Muscle of back (tissue), 11 donors: ENCODE data around the gene AMH. TPM values are rescaled to one million over a fixed set of nuclear protein-coding genes. Genes with fewer than 3 reads are reported as not detected.
A peak's percentile ranks its signal among the peaks of the same experiment; 100 is the strongest.

ENCODE experiments used
- DNase-seq, 3 donors: peaks; one replicate each; pipeline versions ENCODE4 v3.0.0 to v3.0.0-alpha.2; 2013
- polyA plus RNA-seq, 10 donors: library from polyadenylated mRNA; unstranded; fragments of 120-200 nt; gene quantifications; one replicate each; pipeline ENCODE4 v1.2.1, GENCODE V29; 2013; ENCODE audit not compliant: insufficient read length in 10 of 10

AMH gene
- polyA plus RNA-seq, 10 donors, result 1.4 to 6.6 (median 3.0) TPM

GRCh38 chr19:2233601-2234280 is 15.4 kb upstream of the AMH start:
- DNase-seq, result no peak

DNA sequence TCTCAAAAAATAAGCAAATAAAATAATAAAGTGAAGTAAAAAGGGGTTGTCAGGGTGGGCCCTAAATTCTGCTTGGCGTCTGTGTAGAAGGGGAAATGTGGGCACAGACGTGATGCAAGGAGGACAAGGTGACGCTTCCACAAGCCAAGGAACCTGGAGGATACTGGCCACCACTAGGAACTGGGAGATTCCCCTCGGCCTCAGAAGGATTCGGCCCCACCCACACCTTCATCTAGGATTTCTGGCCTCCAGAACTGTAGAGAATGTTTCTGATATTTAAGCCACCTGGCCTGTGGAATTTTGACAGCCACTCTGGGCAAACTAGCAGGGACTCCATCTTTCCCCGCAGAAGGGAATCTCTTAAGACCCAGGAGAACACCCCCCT is 14.1 kb upstream of the AMH start:
- no peak for DNase-seq

DNA sequence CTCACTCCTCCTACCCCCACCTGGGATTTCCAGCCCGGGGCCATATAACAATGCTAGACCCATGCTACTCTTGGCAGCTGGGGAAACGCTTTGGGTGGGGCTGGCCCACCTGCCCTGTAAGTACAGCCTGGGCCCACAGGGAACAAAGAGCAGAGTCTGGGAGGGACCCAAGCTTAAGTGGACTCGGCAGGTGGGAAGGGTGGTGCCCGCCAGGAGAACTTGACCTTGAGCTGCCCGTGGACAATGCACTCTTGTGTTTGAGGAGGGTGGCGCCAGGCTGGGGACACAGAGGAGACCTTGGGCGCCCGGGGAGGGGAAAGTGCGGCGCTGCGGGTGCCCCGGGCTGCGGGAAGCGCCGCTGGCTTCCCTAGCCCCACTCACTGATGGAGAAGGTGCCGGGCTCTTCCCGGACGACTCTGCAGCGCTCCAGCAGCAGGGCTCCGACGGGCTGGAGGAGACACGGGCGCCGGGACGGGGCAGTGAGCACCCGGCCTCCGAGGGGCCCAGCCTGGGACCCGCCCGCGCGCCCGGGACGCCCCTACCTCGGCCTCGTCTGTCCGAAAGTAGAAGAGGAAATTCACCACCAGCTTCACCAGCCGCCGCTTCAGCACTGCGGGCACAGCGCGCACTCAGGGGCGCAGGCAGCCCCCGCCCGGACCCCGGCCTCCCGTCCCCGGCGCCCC is 13.6 kb upstream of the AMH start:
- peak in 1 of 3 donors; percentile 61 for DNase-seq

DNA sequence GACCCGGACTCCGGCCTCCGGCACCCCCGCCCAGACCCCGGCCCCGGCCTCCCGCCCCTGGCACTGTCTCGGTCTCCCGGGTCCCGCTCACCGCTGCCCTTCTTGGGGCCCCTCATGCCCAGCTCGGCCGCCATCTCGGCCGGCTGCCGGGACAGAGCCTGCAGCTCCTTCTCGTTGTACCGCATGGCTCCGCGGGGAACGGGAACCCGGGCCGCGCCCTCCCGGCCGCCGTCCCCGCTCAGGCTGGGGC is 13.1 kb upstream of the AMH start:
- no peak for DNase-seq

GRCh38 chr19:2236314-2237050 is 12.6 kb upstream of the AMH start, which contains the start of the genes PLEKHJ1 and SF3A2:
TSS of gene PLEKHJ1 (minus strand) at chr19:2236329. CDS start at chr19:2236248, 81 bp downstream.
TSS of gene SF3A2 (plus strand) at chr19:2236824. CDS start at chr19:2243419, 6,595 bp downstream.
- DNase-seq, result peak; percentile 98 to 100 (median 99)

GRCh38 chr19:2237051-2237868 is 11.9 kb upstream of the AMH start:
- DNase-seq, result no peak

DNA sequence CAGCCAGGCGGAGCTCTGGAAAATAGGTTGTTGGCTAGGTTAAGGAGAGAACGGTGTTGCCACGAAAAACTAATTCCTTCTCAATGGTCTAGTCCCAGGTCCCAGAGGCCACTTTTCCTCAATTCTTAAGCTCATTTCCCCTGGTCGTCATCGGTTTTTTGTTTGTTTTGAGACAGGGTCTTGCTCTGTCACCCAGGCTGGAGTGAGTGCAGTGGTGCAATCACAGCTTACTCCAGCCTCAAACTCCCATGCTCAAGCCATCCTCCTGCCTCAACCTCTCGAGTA is 11.3 kb upstream of the AMH start:
- no peak for DNase-seq

DNA sequence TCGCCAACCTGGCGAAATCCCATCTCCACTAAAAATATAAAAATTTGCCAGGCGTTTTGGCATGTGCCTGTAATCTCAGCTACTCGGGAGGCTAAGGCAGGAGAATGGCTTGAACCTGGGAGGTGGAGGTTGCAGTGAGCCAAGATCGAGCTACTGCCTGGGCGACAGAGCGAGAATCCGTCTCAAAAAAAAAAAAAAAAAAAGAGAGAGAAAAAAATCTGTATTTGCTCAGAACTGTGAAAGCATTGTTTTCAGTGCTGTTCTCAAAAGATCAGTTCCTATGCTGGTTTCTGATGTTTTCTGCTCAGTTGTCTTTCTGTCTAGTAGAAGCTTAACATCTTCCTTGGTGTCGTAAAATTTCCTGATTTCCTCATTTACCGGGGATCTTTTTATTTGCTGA is 9.9 kb upstream of the AMH start:
- no peak for DNase-seq

DNA sequence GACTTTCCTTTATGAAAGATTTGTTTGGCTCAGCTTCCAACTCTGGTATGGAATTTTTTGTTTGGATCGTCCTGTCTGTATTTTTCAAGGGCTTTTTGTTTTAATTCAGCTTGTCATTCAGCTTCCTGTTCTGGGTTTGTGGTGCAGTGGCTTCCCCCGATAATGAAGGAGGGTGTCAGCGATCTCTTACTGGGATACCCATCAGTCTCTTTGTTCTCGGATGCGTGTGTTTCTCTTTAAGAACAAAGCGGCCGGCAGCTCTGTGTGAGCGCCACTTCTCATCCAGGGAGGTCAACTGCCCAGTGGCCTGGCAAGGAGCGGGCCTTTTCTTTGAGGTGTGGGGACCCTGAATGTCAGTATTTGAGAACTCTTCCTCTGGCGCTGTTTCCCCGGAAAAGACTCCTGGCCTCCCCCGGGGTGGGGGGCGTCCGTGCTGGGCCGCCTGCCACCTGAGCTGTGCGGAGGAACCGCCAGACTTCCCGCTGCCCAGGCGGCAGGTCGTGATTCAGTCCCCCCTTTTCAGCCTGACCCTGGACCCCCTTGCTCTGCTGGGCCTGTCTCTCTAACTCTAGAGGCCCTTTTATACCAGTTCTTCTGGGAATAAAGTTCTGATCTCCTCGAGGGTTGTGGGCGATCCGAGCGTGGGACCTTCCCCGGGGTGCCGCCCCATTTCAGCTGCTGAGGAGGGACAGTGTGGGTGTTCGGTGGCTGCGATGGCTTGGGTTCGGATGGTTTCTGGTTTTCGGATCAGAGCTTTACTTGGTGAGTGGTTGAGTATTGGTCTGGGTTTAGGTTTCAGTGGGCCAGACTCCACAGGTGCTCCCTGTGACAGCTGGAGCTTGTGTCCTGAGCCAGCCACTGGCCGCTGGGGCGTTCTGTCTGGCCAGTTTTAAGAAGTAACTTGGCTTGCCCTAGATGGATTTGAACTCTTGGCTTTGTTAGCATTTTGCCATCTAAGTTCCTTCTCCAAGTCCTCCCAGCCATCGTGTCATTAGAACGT is 9.1 kb upstream of the AMH start:
- DNase-seq, result peak in 1 of 3 donors; percentile 36

GRCh38 chr19:2240881-2241760 is 8.0 kb upstream of the AMH start:
- DNase-seq, result no peak

DNA sequence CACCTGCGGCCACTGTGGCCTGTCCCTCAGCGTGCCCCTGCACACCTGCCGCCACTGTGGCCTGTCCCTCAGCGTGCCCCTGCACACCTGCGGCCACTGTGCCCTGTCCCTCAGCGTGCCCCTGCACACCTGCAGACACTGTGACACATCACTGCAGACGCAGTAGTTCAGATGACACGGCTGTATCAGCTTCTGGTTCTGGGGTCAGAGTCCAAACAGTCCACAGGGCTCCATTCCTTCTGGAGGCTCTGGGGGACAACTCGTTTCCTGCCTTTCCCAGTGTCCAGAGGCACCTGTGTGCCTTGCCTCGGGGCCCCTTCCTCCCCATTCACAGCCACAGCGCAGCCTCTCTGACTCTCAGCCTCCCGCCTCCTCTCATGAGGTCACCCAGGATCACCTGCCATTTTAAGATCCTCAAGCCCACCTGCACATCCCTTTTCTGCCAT is 7.0 kb upstream of the AMH start:
- DNase-seq, result no peak

- no peak for DNase-seq
These were observed 6.3 kb upstream of the AMH start for GRCh38 chr19:2242816-2243215.

DNA sequence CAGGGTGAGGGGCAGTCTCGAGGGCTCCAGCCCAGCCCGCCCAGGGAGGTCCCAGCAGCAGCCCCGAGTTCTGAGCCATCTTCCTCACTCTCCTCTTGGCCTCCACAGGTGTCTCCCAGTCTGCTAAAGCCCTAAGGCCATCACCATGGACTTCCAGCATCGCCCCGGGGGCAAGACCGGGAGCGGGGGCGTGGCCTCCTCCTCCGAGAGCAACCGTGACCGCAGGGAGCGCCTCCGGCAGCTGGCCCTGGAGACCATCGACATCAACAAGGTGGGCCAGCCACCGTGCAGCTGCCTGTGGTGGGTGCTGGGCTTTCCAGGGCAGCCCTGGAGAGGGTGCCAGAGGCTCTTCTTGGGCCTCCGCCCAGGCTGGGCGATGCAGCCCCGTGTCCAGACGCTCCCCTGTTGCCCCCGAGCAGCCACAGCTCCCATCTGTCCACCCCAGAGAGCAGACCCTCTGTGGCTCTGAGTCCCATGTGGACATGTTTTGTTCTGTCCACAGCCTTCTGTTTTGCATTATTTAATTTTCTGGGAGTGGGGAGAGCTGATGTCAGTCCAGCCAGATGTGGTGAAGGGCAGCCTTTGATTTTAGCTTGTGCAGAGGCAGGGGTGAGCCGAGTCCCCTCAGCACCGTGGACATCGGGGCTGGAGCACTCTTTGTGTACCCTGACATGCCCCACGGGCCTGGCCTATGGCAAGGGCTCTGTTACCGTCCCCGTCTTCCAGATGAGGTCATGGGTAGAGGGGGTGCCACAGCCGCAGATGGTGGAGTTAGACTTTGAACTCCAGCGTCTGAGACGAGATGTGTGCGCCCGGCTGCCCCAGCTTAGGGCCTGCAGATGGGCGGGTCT is 5.6 kb upstream of the AMH start:
- no peak for DNase-seq

GRCh38 chr19:2244125-2244411 is 5.1 kb upstream of the AMH start:
- no peak for DNase-seq

GRCh38 chr19:2244486-2244885 is 4.6 kb upstream of the AMH start:
- no peak for DNase-seq

- DNase-seq, result no peak
These were observed 3.9 kb upstream of the AMH start for GRCh38 chr19:2245273-2245672.

- DNase-seq, result no peak
These were observed 3.0 kb upstream of the AMH start for GRCh38 chr19:2246014-2246620.

- DNase-seq, result peak in 1 of 3 donors; percentile 31
These were observed 2.2 kb upstream of the AMH start for GRCh38 chr19:2246801-2247361.
